OCI-LY1 (cell line): Measurements from ENCODE around the gene REPS1.

Source experiments
- EZH2 ChIP-seq: fragments of 200-600 bp; sonication (generic), shearing (Covaris generic); IDR thresholded peaks from 2 replicates; pipeline ENCODE4 v1.8.0; 2017; ENCODE audit warnings: borderline replicate concordance, mixed run types, mild to moderate bottlenecking, antibody characterized with exemption, low read length, moderate library complexity, mixed read lengths
- TF ChIP-seq, protein P1 (sequence below): fragments of 200-600 bp; sonication (generic), shearing (Covaris generic); IDR thresholded peaks from 2 replicates; pipeline ENCODE4 v1.5.1; 2017; ENCODE audit warnings: mild to moderate bottlenecking, antibody characterized with exemption, low read length, moderate library complexity, mixed read lengths

DNA sequence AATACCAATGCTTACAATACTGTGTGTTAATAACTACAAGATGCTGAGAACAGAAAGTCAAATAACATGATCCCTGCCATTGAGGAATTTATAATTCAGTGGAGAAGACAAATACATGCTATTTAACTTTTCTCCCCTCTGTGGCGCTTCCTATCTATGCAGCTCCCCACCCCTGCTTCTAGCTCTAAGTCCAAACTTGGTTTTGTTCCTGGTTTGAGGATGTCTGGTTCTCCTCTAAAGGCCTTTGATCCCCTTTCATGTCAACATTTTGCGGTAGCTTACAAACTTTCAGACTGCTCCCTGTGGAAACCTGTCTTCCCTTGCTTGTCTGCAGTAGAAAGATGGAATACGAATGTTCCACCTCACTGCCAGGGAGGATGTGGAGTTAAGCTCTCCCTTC, 18.4 kb upstream of the REPS1 start:
- TF ChIP-seq, protein P1, sequence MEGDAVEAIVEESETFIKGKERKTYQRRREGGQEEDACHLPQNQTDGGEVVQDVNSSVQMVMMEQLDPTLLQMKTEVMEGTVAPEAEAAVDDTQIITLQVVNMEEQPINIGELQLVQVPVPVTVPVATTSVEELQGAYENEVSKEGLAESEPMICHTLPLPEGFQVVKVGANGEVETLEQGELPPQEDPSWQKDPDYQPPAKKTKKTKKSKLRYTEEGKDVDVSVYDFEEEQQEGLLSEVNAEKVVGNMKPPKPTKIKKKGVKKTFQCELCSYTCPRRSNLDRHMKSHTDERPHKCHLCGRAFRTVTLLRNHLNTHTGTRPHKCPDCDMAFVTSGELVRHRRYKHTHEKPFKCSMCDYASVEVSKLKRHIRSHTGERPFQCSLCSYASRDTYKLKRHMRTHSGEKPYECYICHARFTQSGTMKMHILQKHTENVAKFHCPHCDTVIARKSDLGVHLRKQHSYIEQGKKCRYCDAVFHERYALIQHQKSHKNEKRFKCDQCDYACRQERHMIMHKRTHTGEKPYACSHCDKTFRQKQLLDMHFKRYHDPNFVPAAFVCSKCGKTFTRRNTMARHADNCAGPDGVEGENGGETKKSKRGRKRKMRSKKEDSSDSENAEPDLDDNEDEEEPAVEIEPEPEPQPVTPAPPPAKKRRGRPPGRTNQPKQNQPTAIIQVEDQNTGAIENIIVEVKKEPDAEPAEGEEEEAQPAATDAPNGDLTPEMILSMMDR: no peak
- no peak for TF ChIP-seq EZH2
